NCI-H1436 (cell line): ENCODE data around the gene HNRNPL.
"Not testable (repeated sequence)": the region's sequence is repeated elsewhere in the genome, so short reads cannot be mapped to it uniquely, and the experiment has no call there.

Experiments
- DNase-seq: peaks from one replicate; lab custom pipeline; 2025; lab: John Stamatoyannopoulos, UW

Gene HNRNPL

GRCh38 chr19:38801359-38802095, 48.3 kb downstream of the HNRNPL start:
- DNase-seq: no peak

- no peak for DNase-seq
Measured at GRCh38 chr19:38800577-38801347, 49.0 kb downstream of the HNRNPL start.

DNA sequence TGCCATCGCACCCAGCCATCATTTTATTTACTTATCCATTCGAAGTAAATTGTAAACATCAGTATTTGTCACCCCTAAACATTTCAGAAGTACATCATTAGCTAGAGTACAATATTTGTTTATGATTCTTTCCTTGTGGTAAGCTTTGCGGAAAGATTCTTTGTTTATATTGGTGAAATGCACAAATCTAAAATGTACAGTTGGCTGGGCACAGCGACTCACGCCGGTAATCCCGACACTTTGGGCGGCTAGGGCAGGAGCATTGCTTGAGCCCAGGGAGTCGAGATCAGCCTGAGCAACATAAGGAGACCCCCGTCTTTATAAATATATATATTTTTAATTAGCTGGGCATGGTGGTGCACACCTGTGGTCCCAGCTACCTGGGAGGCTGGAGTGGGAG, 50.7 kb downstream of the HNRNPL start:
- DNase-seq: no peak

DNA sequence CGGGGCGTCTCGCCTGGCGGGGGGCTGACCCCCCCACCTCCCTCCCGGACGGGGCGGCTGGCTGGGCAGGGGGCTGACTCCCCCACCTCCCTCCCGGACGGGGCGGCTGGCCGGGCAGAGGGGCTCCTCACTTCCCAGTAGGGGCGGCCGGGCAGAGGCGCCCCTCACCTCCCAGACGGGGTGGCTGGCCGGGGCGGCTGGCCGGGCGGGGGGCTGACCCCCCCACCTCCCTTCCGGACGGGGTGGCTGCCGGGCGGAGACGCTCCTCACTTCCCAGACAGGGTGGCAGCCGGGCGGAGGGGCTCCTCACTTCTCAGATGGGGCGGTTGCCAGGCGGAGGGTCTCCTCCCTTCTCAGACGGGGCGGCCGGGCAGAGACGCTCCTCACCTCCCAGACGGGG, 52.0 kb downstream of the HNRNPL start:
- DNase-seq: not testable (repeated sequence)

DNA sequence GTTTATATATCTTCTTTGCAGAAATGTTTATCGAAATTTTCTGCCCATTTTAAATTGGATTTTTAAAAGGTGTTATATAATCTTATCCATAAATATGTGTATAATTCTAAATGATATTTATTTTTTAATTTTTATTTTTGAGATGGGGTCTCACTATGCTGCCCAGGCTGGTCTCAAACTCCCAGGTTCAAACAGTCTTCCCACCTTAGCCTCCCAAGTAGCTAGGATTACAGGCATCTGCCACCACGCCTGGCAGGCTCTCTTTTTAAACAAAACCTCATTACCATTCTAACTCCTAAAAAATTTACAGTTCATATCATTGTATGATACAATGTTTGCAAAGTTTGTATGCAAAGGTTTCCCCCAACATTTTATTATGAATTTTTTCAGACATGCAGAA, 53.6 kb downstream of the HNRNPL start:
- DNase-seq: no peak

DNA sequence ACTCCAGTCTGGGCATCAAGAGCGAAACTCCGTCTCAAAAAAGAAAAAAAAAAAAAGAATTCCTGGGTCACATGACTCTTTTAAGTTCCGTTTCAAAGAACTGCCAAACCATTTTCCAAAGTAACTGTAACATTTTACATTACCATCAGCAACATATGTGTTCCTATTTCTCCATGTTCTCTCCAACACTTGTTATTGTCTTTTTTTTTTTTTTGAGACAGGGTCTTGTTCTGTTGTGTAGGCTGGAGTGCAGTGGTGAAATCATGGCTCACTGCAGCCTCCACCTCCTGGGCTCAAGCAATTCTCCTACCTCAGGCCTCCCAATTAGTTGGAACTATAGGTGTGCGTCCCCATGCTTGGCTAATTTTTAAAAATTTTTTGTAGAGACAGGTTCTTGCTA, 54.2 kb downstream of the HNRNPL start:
- no peak for DNase-seq

GRCh38 chr19:38793671-38794070, 56.1 kb downstream of the HNRNPL start:
- no peak for DNase-seq

DNA sequence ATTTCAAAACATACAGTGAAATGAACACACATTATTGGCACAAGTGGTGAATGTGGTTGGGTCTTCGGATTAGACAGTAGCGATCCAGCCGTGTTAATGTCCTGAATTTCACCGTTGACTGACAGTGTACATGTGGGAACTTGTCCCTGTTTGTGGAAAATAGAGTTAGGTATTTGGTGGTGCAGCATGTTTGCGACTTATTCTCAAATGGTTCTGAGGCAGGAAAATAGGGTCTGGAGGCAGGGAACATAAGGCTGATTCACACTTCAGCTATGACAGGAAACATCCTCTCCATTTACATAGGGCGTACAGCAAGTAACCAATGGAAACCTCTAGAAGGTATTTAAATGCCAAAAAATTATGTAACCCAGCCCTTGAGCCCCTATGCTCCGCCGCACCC, 56.6 kb downstream of the HNRNPL start:
- no peak for DNase-seq

DNA sequence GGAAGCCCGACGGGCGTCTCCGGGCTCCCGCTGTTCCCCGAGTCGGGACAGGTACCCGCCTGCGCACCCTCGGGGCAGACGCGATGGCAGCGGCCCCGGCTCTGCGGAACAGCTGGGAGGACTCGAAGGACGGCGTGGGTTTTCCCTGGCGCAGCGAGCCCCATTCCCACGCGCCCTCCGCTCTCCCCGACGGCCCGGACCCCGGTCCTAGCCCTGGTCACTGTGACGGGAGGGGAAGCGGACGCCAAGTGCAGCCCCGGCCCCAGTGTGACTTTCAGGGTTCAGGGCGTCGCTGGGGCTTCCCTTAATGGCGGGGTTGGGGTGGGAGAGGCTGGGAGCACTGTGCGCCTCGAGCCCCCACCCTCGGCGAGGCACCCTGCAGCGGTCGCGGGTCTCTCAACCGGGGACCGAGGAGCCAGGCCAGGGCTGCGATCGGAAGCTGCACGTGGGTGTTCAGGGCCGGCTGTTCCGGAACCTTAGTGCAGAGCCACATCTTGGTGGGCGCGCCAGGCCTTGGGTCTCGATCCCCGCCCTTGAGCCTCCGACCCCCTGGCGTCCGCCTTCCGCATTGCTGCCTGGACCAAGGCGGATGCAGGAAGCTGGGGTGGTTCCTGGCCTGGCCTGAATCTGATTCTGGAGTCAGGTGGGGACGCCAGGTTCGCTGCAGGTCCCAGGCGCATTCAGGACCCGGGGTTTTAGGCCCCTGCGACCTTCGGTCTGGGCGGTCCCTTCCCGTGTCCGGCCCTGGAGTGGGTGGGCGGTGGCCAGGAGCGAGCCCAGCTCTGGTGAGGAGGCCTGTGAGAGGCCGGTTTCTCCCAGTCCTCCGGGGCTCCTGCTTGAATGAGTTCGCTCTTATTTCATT, 57.3 kb downstream of the HNRNPL start:
- DNase-seq: no peak

GRCh38 chr19:38791451-38792064, 58.2 kb downstream of the HNRNPL start:
- not testable (repeated sequence) for DNase-seq

DNA sequence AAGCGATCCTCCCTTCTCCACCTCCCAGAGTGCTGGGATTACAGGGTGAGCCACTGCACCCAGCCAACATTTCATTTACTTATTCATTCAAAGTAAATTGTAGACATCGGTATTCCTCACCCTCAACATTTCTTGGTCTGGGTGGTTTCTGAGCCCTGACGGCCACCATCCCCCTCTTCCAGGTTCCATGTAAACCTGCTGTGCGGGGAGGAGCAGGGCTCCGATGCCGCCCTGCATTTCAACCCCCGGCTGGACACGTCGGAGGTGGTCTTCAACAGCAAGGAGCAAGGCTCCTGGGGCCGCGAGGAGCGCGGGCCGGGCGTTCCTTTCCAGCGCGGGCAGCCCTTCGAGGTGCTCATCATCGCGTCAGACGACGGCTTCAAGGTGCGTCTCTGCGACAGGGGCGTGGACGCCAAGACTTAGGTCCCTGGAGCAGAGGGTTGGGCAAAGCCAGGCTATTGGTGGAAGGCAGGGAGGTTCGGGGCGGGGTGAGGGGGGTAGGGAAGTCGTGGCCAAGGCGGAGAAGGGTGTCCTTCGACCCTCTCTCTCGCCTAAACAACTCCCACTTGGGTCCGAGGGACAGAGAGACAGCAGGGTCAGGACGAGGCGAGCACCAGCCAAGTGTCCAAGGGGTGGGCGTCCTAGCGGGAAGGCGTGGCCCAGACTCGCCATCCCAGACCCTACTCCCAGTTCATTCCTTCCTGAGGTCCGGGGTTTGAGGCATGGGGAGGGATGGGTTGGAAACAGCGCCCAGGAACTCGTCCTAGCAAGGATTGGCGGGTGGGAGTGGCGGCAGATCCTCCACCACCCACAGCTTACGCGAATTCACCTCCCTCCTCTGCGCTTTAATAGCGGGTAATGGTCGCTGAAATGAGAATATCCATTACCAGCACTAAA, 59.0 kb downstream of the HNRNPL start:
- DNase-seq: not testable (repeated sequence)

- DNase-seq: no peak
Measured at GRCh38 chr19:38788478-38789243, 61.1 kb downstream of the HNRNPL start, which contains the start of gene LGALS7B. LGALS7B (plus strand) TSS chr19:38789200; CDS start chr19:38789227, 27 bp downstream.

DNA sequence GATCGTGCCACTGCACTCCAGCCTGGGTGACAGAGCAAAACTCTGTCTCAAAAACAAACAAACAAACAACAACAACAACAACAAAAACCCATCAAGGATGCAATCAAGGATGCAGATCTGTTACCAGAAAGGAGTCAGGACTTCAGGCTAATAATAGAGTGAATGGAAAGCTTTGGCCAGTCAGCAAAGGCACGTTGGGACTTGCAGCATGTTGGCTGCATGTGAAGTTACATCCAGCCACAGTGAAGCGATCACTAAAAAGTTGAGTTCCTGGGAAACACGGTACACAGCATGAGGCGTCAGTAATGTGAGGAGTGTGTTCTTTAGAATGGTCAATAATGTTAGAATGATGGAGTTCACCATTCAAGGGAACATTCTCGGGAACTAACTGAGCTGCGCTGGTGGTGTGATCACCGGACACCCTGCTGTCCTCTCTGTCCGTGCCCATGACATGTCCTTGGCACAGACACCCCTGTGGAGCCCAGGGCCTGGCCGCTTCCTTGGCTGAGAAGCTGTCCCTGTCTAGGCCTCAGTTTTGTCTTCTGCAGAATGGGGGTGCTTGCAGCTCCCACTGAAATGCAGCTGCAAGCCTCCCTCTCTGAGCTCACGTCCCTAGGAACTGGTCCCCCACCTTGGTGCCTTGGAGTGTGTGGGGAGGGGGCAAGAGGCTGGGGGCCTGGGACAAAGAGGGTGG, 63.1 kb downstream of the HNRNPL start:
- DNase-seq: no peak
